HG02759 (cell line): ENCODE results near the gene ATAD3C.
"Not testable (repeated sequence)": the region's sequence is repeated elsewhere in the genome, so short reads cannot be mapped to it uniquely, and the experiment has no call there.

Experiments used
- ATAC-seq: cut with Tn5 transposase; IDR thresholded peaks from one replicate; pipeline ENCODE4 v1.9.1; 2021; ENCODE audit warnings: mild to moderate bottlenecking, moderate library complexity; ENCODE audit not compliant: unreplicated experiment

Gene ATAD3C

GRCh38 chr1:1494311-1494710 lies 44.8 kb downstream of the ATAD3C start:
- not testable (repeated sequence) for ATAC-seq

- not testable (repeated sequence) for ATAC-seq
These were observed 46.0 kb downstream of the ATAD3C start for GRCh38 chr1:1495461-1495975.

GRCh38 chr1:1504777-1505365 lies 55.4 kb downstream of the ATAD3C start:
- not testable (repeated sequence) for ATAC-seq

- not testable (repeated sequence) for ATAC-seq
These were observed 55.9 kb downstream of the ATAD3C start for GRCh38 chr1:1505366-1505798.

GRCh38 chr1:1505801-1506200 lies 56.3 kb downstream of the ATAD3C start:
- ATAC-seq = not testable (repeated sequence)

GRCh38 chr1:1507305-1507704 lies 57.8 kb downstream of the ATAD3C start:
- ATAC-seq = no peak

GRCh38 chr1:1508775-1509464 lies 59.4 kb downstream of the ATAD3C start:
- ATAC-seq = not testable (repeated sequence)

- ATAC-seq = not testable (repeated sequence)
These were observed 60.0 kb downstream of the ATAD3C start for GRCh38 chr1:1509465-1509850.

GRCh38 chr1:1510912-1511532 lies 61.5 kb downstream of the ATAD3C start:
- no peak for ATAC-seq

- ATAC-seq = peak; percentile 89
These were observed 62.2 kb downstream of the ATAD3C start, which contains the start of gene ATAD3A for GRCh38 chr1:1511533-1512285. ATAD3A (plus strand) TSS chr1:1512162; CDS start chr1:1512269, 107 bp downstream.

GRCh38 chr1:1512425-1512824 lies 62.9 kb downstream of the ATAD3C start:
- peak; percentile 9 for ATAC-seq

- not testable (repeated sequence) for ATAC-seq
These were observed 64.2 kb downstream of the ATAD3C start for GRCh38 chr1:1513675-1514074.

GRCh38 chr1:1514376-1514775 lies 64.9 kb downstream of the ATAD3C start:
- ATAC-seq = not testable (repeated sequence)

- ATAC-seq = not testable (repeated sequence)
These were observed 67.4 kb downstream of the ATAD3C start for GRCh38 chr1:1516923-1517322.

- no peak for ATAC-seq
These were observed 68.6 kb downstream of the ATAD3C start for GRCh38 chr1:1517973-1518620.

GRCh38 chr1:1518621-1519007 lies 69.1 kb downstream of the ATAD3C start:
- ATAC-seq = not testable (repeated sequence)
